Right atrium auricular region (tissue), 2 donors: ENCODE measurements around the gene MEGF10. TPM values are rescaled to one million over a fixed set of nuclear protein-coding genes. Genes with fewer than 3 reads are reported as not detected.
"Not testable (repeated sequence)": the region's sequence is repeated elsewhere in the genome, so short reads cannot be mapped to it uniquely, and the experiment has no call there.

ENCODE experiments used
- DNase-seq: peaks from one replicate; pipeline ENCODE4 v3.0.0-alpha.2; 2019; ENCODE audit warnings: low spot score
- H3K27ac ChIP-seq, 2 donors: fragments of 200-600 bp; sonication (generic); 1 replicate in 1 of 2; 2 replicates in 1 of 2; pipeline ENCODE4 v1.5.1; 2016 to 2019
- H3K27me3 ChIP-seq, 2 donors: fragments of 200-600 bp; sonication (generic); one replicate each; pipeline versions ENCODE4 v1.5.1 to v1.6.0; 2017 to 2019
- H3K36me3 ChIP-seq: fragments of 200-600 bp; sonication (generic); one replicate; pipeline ENCODE4 v1.5.1; 2016
- H3K4me1 ChIP-seq, 2 donors: fragments of 200-600 bp; sonication (generic); one replicate each; pipeline versions ENCODE4 v1.5.1 to v1.6.0; 2017 to 2019
- H3K4me3 ChIP-seq, 2 donors: fragments of 200-600 bp; sonication (generic); 1 replicate in 1 of 2; 2 replicates in 1 of 2; pipeline ENCODE4 v1.5.1; 2017 to 2019; ENCODE audit warnings: mild to moderate bottlenecking in 1 of 2, moderate library complexity in 1 of 2
- H3K9me3 ChIP-seq, 2 donors: fragments of 200-600 bp; sonication (generic); one replicate each; pipeline ENCODE4 v1.5.1; 2019
- CTCF ChIP-seq, 2 donors: fragments of 200-600 bp; sonication (generic); IDR thresholded peaks; one replicate each; pipeline ENCODE4 v1.5.1; 2019; ENCODE audit warnings: antibody characterized with exemption in 2 of 2
- total RNA-seq, 2 donors: library from RNA; depleted of rRNA; stranded (reverse); fragments of >200 nt; gene quantifications; one replicate each; pipeline ENCODE4 v1.1.0, GENCODE V29; 2016

The MEGF10 gene
- total RNA-seq, 2 donors from 2014 or later: 0.71 to 3.0 TPM

DNA sequence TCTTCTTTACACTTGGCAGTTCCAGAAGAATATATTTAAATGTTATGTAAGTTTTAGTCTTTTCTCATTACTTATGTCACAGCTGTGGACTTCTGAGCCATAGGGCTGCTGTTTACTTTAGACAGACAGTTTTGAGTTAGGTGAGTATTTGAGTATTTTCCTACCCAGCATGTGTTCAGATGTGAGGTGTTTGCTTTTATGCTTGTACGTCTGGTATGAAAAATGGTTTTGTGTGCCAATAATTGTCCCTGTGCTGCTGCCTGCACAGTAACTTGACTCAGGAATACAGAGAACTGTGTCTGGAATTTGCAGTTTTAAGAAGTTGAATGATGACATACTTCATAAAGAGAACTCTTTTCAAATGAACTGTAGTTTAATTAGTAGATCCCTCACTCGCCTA, 20.8 kb downstream of the MEGF10 start:
- Histone ChIP-seq H3K36me3 (no peaks in the 10 kb centered on the region), H3K27ac (no peak overlapping the region), H3K9me3 (peaks cover 0 to 3% of the 10 kb centered on the region in 2 donors), H3K4me1 (no peaks in the 10 kb centered on the region), H3K27me3 (no peaks in the 10 kb centered on the region), H3K4me3 (no peak overlapping the region)
- TF ChIP-seq CTCF (IDR thresholded peaks at IDR 0.05): no peak
- no peak for DNase-seq

DNA sequence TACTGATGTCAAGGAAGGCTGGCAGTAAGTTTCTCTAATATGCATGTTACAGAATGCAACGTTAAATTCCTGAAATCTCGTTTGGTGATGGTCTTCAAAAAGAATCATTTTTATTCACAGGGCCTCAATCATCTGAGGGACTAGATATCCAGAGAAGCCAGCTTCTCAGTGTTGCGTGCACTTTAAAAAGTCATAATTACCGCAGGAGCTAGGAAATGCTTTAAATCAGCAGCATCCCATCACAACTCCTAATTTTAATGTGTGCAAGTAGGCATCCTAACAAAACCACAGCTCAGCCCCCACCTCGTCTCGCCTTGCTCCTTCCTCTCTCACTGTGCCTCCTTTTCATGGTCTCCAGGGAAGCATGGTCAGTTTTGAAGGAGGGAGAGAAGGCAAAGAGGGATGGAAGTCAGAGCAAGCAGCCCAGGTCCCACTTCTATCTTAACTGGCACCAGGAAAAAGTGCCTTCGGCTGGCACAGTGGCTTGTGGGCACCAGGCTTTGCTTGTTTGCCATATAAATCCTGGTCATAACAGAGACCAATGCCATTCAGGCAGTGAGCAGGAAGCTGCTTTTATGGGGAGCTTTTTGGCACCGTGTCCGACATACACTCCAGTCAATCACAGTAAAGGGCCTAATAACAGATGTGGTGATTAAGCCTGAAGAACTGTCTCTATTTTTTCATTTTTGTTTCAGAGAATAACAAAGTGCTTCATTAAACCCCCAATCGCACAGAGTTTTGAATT, 21.4 kb downstream of the MEGF10 start:
- no peaks in the 10 kb centered on the region for H3K27me3 ChIP-seq
- H3K27ac ChIP-seq: no peak overlapping the region
- no peaks in the 10 kb centered on the region for H3K36me3 ChIP-seq
- no peaks in the 10 kb centered on the region for H3K4me1 ChIP-seq
- H3K9me3 ChIP-seq: peaks cover 0 to 3% of the 10 kb centered on the region in 2 donors
- DNase-seq: no peak
- no peak for TF ChIP-seq CTCF (IDR thresholded peaks at IDR 0.05)
- H3K4me3 ChIP-seq: no peak overlapping the region

- TF ChIP-seq CTCF (IDR thresholded peaks at IDR 0.05): no peak
- no peaks in the 10 kb centered on the region for H3K4me1 ChIP-seq
- H3K36me3 ChIP-seq: no peaks in the 10 kb centered on the region
- no peaks in the 10 kb centered on the region for H3K27me3 ChIP-seq
- H3K9me3 ChIP-seq: no peaks in the 10 kb centered on the region
- no peak for DNase-seq
- no peak overlapping the region for H3K4me3 ChIP-seq
- H3K27ac ChIP-seq: no peak overlapping the region
These were observed 22.8 kb downstream of the MEGF10 start for GRCh38 chr5:127313379-127313778.

- TF ChIP-seq CTCF (IDR thresholded peaks at IDR 0.05): peak; percentile 53 to 78
- Histone ChIP-seq H3K9me3 (no peaks in the 10 kb centered on the region), H3K4me3 (no peak overlapping the region), H3K4me1 (no peaks in the 10 kb centered on the region), H3K36me3 (no peaks in the 10 kb centered on the region), H3K27me3 (no peaks in the 10 kb centered on the region), H3K27ac (no peak overlapping the region)
- peak; percentile 69 for DNase-seq
These were observed 23.4 kb downstream of the MEGF10 start for GRCh38 chr5:127313847-127314473.

DNA sequence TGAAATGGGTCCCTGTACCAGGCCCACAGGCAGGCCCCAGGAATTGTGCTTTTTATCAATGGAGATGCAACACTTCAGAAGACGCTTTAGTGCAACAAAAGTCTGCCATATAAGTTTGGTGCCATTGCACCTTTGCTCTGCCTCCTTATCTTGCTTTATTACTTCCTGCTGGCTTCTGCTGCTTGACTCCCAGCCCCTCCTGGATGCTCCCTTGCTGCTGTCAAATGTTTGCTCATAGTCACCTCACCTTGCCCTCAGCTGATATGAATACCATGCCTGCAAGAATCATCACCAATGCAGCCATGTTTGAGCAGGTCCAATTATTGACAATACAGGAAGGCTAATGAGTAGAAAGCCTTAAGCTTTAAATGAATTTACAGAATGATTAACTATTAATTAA, 25.4 kb downstream of the MEGF10 start:
- Histone ChIP-seq H3K4me3 (no peak overlapping the region), H3K27me3 (no peaks in the 10 kb centered on the region), H3K36me3 (no peaks in the 10 kb centered on the region), H3K9me3 (no peaks in the 10 kb centered on the region), H3K27ac (no peak overlapping the region), H3K4me1 (no peaks in the 10 kb centered on the region)
- DNase-seq: no peak
- TF ChIP-seq CTCF (IDR thresholded peaks at IDR 0.05): no peak

- not testable (repeated sequence) for H3K27ac ChIP-seq, H3K4me1 ChIP-seq
These were observed 26.8 kb downstream of the MEGF10 start for GRCh38 chr5:127317385-127317784.

More at GRCh38 chr5:127317385-127317784, 26.8 kb downstream of the MEGF10 start:
- not testable (repeated sequence) for DNase-seq, H3K4me3 ChIP-seq, H3K9me3 ChIP-seq, H3K36me3 ChIP-seq, H3K27me3 ChIP-seq
